ES-I3 (cell line): ENCODE results near the gene UBE2L6.

ENCODE experiments used
- H3K36me3 ChIP-seq: 2 replicates; pipeline ENCODE4 v1.6.1; 2013; ENCODE audit warnings: mild to moderate bottlenecking, low read length, control low read depth, moderate library complexity; ENCODE audit not compliant: insufficient read depth
- H3K4me1 ChIP-seq: 2 replicates; pipeline ENCODE4 v1.6.1; 2013; ENCODE audit warnings: mild to moderate bottlenecking, control low read depth, low read length; ENCODE audit not compliant: insufficient read depth
- H3K9ac ChIP-seq: 2 replicates; pipeline ENCODE4 v1.6.1; 2013; ENCODE audit warnings: low read depth, mild to moderate bottlenecking, low read length, moderate library complexity
- H3K9me3 ChIP-seq: 2 replicates; pipeline ENCODE4 v1.6.1; 2013; ENCODE audit warnings: mild to moderate bottlenecking, low read length, moderate library complexity; ENCODE audit not compliant: control insufficient read depth, insufficient read depth

Gene UBE2L6

GRCh38 chr11:57567515-57568329, at the start of gene UBE2L6:
Gene UBE2L6, minus strand, starts transcription at chr11:57567672. Its CDS starts 61 bp downstream, at chr11:57567611.
- Histone ChIP-seq H3K4me1 (no peaks in the 10 kb centered on the region; the same call in 1 of the 2 replicates), H3K9ac (peak within 1 kb of the TSS; percentile 89), H3K9me3 (no peaks in the 10 kb centered on the region)

DNA sequence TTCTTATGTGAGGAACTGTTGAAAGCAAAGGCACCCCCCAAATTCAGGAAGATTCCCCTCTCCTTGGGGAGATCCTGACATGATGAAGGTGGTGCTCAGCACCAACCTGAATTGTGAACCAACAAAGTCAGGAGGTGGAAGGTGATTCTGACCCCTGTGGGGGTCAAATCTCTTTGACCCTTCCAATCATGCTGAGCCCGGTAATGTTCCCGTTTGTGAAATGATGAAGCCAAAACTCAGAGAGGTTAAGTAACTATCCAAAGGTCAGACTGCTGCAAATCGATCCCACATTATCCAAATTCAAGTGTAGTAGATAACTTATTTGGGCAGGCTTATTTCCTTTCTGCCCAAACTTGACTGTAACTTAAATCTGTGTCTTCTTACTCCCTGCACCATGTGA, 49.1 kb upstream of the UBE2L6 start:
- no peak overlapping the region for H3K9ac ChIP-seq
- 0 out of 2 replicates have a peak, but pooled peaks cover 6% of the 10 kb centered on the region for H3K4me1 ChIP-seq
- H3K9me3 ChIP-seq, result no peaks in the 10 kb centered on the region
- H3K36me3 ChIP-seq, result no peaks in the 10 kb centered on the region

More at GRCh38 chr11:57567515-57568329, at the start of gene UBE2L6:
- H3K36me3 ChIP-seq, result no peaks in the 10 kb centered on the region

DNA sequence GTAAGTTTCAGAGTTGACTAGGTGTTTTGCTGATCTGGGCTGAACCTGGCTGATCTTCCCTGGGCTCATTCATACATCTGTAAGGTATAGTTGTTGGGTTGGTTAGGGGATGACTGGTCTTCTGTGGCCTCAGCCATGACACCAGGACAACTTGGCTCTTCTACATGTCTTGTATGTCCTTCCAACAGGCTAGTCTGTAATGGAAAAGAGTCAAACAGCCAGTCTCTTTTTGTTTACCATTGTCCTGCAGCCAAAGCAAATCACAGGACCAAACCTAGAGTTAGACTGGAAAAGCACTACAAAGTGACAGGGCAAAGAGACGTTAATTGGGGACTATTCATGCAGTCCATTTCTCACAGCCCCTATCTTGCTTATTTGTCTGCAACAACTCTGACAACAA, 47.8 kb upstream of the UBE2L6 start:
- Histone ChIP-seq H3K4me1 (peaks cover 7% of the 10 kb centered on the region; the same call in 1 of the 2 replicates), H3K9me3 (no peaks in the 10 kb centered on the region), H3K9ac (no peak overlapping the region)

GRCh38 chr11:57614234-57614772, 46.8 kb upstream of the UBE2L6 start:
- Histone ChIP-seq H3K36me3 (peaks cover 6% of the 10 kb centered on the region; the same call in 1 of the 2 replicates), H3K9me3 (no peaks in the 10 kb centered on the region), H3K4me1 (peaks cover 13% of the 10 kb centered on the region; the same call in 1 of the 2 replicates), H3K9ac (no peak overlapping the region)

More for the DNA sequence above, 47.8 kb upstream of the UBE2L6 start:
- H3K36me3 ChIP-seq, result peaks cover under 1% of the 10 kb centered on the region; the same call in 1 of the 2 replicates

DNA sequence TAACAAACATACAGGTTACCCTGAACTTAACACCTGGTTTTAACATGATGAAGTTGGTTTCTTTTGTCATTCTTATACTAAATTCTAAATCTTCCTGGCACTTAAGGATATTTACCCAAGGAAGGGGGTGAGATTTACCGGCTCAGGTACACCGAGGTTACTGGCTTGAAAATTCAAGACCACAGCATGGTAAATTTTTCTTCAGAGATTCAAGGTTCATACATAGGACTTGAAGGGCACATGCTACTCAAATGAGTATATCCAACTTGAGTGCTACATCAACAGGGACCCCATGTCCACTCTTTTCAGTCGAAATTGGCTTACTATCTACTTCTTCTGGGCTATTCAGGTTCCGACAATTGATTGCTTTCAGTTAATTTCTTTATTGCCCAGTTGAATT, 42.7 kb upstream of the UBE2L6 start:
- H3K9ac ChIP-seq, result no peak overlapping the region
- H3K36me3 ChIP-seq, result peaks cover 6% of the 10 kb centered on the region; the same call in 1 of the 2 replicates
- no peaks in the 10 kb centered on the region for H3K9me3 ChIP-seq
- peaks cover 13% of the 10 kb centered on the region; the same call in 1 of the 2 replicates for H3K4me1 ChIP-seq

DNA sequence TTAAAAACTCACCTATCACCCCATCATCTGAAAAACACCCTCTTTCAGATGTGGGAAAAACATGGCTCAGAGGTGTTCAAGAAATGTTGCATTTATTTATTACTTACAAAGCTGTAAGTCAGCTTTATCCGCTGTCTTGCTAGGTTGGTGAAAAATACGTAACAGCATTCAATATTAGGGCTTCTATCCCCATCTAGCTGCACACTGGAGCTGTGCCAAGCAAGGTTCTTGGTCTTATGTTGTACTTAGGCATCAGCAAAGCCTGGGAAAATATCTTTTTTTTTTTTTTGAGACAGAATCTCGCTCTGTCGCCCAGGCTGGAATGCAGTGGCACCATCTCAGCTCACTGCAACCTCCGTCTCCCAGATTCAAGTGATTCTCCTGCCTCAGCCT, 37.6 kb upstream of the UBE2L6 start:
- H3K4me1 ChIP-seq, result peaks cover 3% of the 10 kb centered on the region

DNA sequence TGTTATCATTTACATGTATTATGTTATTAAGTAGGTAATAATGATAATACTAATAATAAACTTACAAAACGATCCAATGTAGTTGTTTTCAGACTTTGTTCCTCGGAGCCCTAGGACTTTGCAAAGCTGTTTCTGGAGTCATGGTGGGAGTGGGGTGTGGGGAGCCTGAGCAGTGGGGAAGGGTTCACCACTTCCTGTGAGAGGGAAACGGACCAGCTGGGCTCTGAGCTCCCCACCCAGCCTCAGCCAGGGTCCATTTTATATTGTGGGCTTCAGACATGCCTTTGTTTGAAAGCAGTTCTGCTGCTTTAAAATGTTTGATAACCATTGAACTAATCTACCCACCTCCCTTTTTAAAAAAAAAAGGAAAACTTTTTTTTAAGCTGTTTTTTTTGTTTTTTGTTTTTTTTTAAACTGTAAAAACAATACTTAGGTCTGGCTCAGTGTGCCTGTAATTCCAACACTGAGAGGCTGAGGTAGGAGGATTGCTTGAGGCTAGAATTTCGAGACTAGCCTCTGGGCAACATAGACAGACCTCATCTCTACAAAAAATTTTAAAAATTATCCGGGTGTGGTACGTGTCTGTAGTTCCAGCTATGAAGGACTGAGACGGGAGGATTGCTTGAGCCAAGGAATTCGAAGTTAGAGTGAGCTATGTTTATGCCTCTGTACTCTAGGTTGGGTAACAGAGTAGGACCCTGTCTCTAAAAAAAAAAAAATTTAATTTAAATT, 37.0 kb upstream of the UBE2L6 start:
- Histone ChIP-seq H3K9ac (no peak overlapping the region), H3K36me3 (no peaks in the 10 kb centered on the region), H3K9me3 (no peaks in the 10 kb centered on the region), H3K4me1 (peaks cover 3% of the 10 kb centered on the region)

More for the DNA sequence above, 37.6 kb upstream of the UBE2L6 start:
- Histone ChIP-seq H3K36me3 (peaks cover 3% of the 10 kb centered on the region; the same call in 1 of the 2 replicates), H3K9me3 (no peaks in the 10 kb centered on the region), H3K9ac (no peak overlapping the region)

GRCh38 chr11:57601297-57601696, 33.8 kb upstream of the UBE2L6 start:
- Histone ChIP-seq H3K9ac (no peak overlapping the region), H3K4me1 (peaks cover 12% of the 10 kb centered on the region), H3K36me3 (no peaks in the 10 kb centered on the region), H3K9me3 (no peaks in the 10 kb centered on the region)

GRCh38 chr11:57599381-57599780, 31.9 kb upstream of the UBE2L6 start:
- Histone ChIP-seq H3K36me3 (no peaks in the 10 kb centered on the region), H3K9ac (no peak overlapping the region), H3K4me1 (peaks cover 17% of the 10 kb centered on the region), H3K9me3 (no peaks in the 10 kb centered on the region)

GRCh38 chr11:57598831-57599155, 31.3 kb upstream of the UBE2L6 start:
- Histone ChIP-seq H3K9me3 (no peaks in the 10 kb centered on the region), H3K4me1 (peaks cover 17% of the 10 kb centered on the region), H3K9ac (peak overlapping the region; percentile 46; the same call in 1 of the 2 replicates), H3K36me3 (no peaks in the 10 kb centered on the region)

- Histone ChIP-seq H3K9ac (peak overlapping the region; percentile 46; the same call in 1 of the 2 replicates), H3K4me1 (peaks cover 17% of the 10 kb centered on the region), H3K9me3 (no peaks in the 10 kb centered on the region), H3K36me3 (no peaks in the 10 kb centered on the region)
Observed at GRCh38 chr11:57597916-57598830, 30.7 kb upstream of the UBE2L6 start.

DNA sequence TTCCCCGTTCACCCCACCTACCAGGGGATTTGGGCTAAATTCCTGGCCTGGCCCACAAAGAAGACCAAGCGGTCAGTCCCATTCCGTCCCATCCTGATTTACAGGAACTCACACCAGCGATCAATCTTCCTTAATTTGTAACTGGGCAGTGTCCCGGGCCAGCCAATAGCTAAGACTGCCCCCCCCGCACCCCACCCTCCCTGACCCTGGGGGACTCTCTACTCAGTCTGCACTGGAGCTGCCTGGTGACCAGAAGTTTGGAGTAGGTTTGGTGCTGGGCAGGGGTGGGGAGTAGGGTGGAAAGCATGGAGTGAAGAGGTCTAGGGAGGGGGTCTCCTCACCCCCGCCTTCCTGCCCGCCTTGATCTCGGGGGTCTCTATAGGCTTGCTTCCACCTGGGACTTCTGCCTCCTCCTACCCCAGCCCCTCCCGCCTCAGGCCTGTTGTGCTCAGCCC, 30.0 kb upstream of the UBE2L6 start, which contains the start of gene SERPING1:
Gene SERPING1 (plus strand): TSS at position 225 of the 455 bp plus-strand sequence. CDS start 586 bp downstream, outside the sequence.
- Histone ChIP-seq H3K9me3 (no peaks in the 10 kb centered on the region), H3K36me3 (no peaks in the 10 kb centered on the region), H3K4me1 (peaks cover 17% of the 10 kb centered on the region), H3K9ac (peak within 1 kb of the TSS; percentile 46)

- peaks cover 17% of the 10 kb centered on the region for H3K4me1 ChIP-seq
- no peaks in the 10 kb centered on the region for H3K36me3 ChIP-seq
- no peaks in the 10 kb centered on the region for H3K9me3 ChIP-seq
- H3K9ac ChIP-seq, result no peak overlapping the region
Observed at GRCh38 chr11:57596266-57596885, 28.9 kb upstream of the UBE2L6 start.
